SJCRH30 (cell line): ENCODE data around the gene ZNF586. TPM values are rescaled to one million over a fixed set of nuclear protein-coding genes. Genes with fewer than 3 reads are reported as not detected.
"Not testable (repeated sequence)": the region's sequence is repeated elsewhere in the genome, so short reads cannot be mapped to it uniquely, and the experiment has no call there.

Experiments used
- DNase-seq, 2 experiments: peaks; one replicate each; pipeline ENCODE4 v3.0.0-alpha.2; 2015 to 2020
- H3K27ac ChIP-seq: fragments of 250-450 bp; sonication (Bioruptor Pico); 2 replicates; pipeline ENCODE4 v1.5.1; 2020; ENCODE audit warnings: mild to moderate bottlenecking, moderate library complexity
- H3K27me3 ChIP-seq: fragments of 250-450 bp; sonication (Bioruptor Pico); 2 replicates; pipeline ENCODE4 v1.5.1; 2020; ENCODE audit warnings: mild to moderate bottlenecking, moderate library complexity
- H3K36me3 ChIP-seq: fragments of 250-450 bp; sonication (Bioruptor Pico); 2 replicates; pipeline ENCODE4 v1.5.1; 2020; ENCODE audit warnings: mild to moderate bottlenecking, moderate library complexity
- H3K4me1 ChIP-seq: fragments of 250-450 bp; sonication (Bioruptor Pico); 2 replicates; pipeline ENCODE4 v1.5.1; 2020; ENCODE audit warnings: mild to moderate bottlenecking, moderate library complexity
- H3K4me3 ChIP-seq: fragments of 250-450 bp; sonication (Bioruptor Pico); 2 replicates; pipeline ENCODE4 v1.5.1; 2020; ENCODE audit warnings: mild to moderate bottlenecking, moderate library complexity
- H3K9me3 ChIP-seq: fragments of 250-450 bp; sonication (Bioruptor Pico); replicated peaks from 2 replicates; pipeline ENCODE4 v1.5.1; 2020; ENCODE audit warnings: mild to moderate bottlenecking, moderate library complexity
- total RNA-seq: library from RNA; depleted of rRNA; stranded (reverse); fragments of >200 nt; shearing (Covaris generic); gene quantifications from 2 replicates; pipeline ENCODE4 v1.2.3, GENCODE V29; 2014

The ZNF586 gene
- total RNA-seq, 1 experiment from 2014 or later, result 14.6 TPM

GRCh38 chr19:57812226-57812625 is 42.8 kb downstream of the ZNF586 start:
- DNase-seq, result no peak

GRCh38 chr19:57812975-57813820 is 43.7 kb downstream of the ZNF586 start:
- H3K4me1 ChIP-seq, DNase-seq, H3K27ac ChIP-seq, H3K27me3 ChIP-seq, H3K9me3 ChIP-seq, H3K4me3 ChIP-seq: not testable (repeated sequence)
- peaks cover 12% of the 10 kb centered on the region for H3K36me3 ChIP-seq

More at GRCh38 chr19:57812226-57812625, 42.8 kb downstream of the ZNF586 start:
- H3K4me3 ChIP-seq, result no peak overlapping the region
- H3K27me3 ChIP-seq, result no peaks in the 10 kb centered on the region
- H3K36me3 ChIP-seq, result peaks cover 17% of the 10 kb centered on the region
- H3K4me1 ChIP-seq, result no peaks in the 10 kb centered on the region
- no peak overlapping the region for H3K27ac ChIP-seq
- H3K9me3 ChIP-seq, result no peaks in the 10 kb centered on the region

- Histone ChIP-seq H3K36me3 (peaks cover 9% of the 10 kb centered on the region; the same call in 1 of the 2 replicates), H3K4me3 (peak overlapping the region; percentile 73), H3K27me3 (no peaks in the 10 kb centered on the region), H3K9me3 (no peaks in the 10 kb centered on the region), H3K4me1 (no peaks in the 10 kb centered on the region), H3K27ac (no peak overlapping the region)
- DNase-seq, result no peak
Observed at GRCh38 chr19:57813919-57814504, 44.5 kb downstream of the ZNF586 start.

- Histone ChIP-seq H3K27ac (no peak within 1 kb of the TSS; the same call in 1 of the 2 replicates), H3K4me3 (peak within 1 kb of the TSS; percentile 73), H3K27me3 (no peaks in the 10 kb centered on the region), H3K9me3 (no peaks in the 10 kb centered on the region), H3K36me3 (peaks cover 4% of the 10 kb centered on the region; the same call in 1 of the 2 replicates), H3K4me1 (no peaks in the 10 kb centered on the region)
- DNase-seq, result peak; percentile 85 to 94
Observed at GRCh38 chr19:57814505-57815246, 45.2 kb downstream of the ZNF586 start, which contains the start of gene ZNF552. TSS of gene ZNF552 (minus strand) at chr19:57814913. CDS start at chr19:57814743, 170 bp downstream.

GRCh38 chr19:57815247-57816075 is 46.0 kb downstream of the ZNF586 start:
- Histone ChIP-seq H3K4me3 (peak overlapping the region; percentile 73), H3K27me3 (no peaks in the 10 kb centered on the region), H3K4me1 (no peaks in the 10 kb centered on the region), H3K36me3 (no peaks in the 10 kb centered on the region), H3K27ac (no peak overlapping the region; the same call in 1 of the 2 replicates), H3K9me3 (no peaks in the 10 kb centered on the region)
- DNase-seq, result no peak

- H3K27ac ChIP-seq, result no peak overlapping the region
- H3K4me3 ChIP-seq, result no peak overlapping the region
Observed at GRCh38 chr19:57816652-57817051, 47.2 kb downstream of the ZNF586 start.

GRCh38 chr19:57817976-57818375 is 48.5 kb downstream of the ZNF586 start:
- no peaks in the 10 kb centered on the region for H3K27me3 ChIP-seq
- no peak overlapping the region for H3K27ac ChIP-seq
- H3K4me3 ChIP-seq, result no peak overlapping the region

More at GRCh38 chr19:57816652-57817051, 47.2 kb downstream of the ZNF586 start:
- Histone ChIP-seq H3K9me3 (no peaks in the 10 kb centered on the region), H3K27me3 (no peaks in the 10 kb centered on the region), H3K4me1 (no peaks in the 10 kb centered on the region), H3K36me3 (peaks cover 2% of the 10 kb centered on the region; the same call in 1 of the 2 replicates)
- DNase-seq, result no peak

GRCh38 chr19:57818378-57818777 is 48.9 kb downstream of the ZNF586 start:
- H3K27ac ChIP-seq, result no peak overlapping the region
- peak overlapping the region; percentile 97; the same call in 1 of the 2 replicates for H3K4me3 ChIP-seq
- no peaks in the 10 kb centered on the region for H3K27me3 ChIP-seq
- H3K9me3 ChIP-seq, result no peaks in the 10 kb centered on the region
- no peak for DNase-seq
- peaks cover 12% of the 10 kb centered on the region for H3K36me3 ChIP-seq
- H3K4me1 ChIP-seq, result no peaks in the 10 kb centered on the region

More at GRCh38 chr19:57817976-57818375, 48.5 kb downstream of the ZNF586 start:
- Histone ChIP-seq H3K9me3 (no peaks in the 10 kb centered on the region), H3K4me1 (no peaks in the 10 kb centered on the region), H3K36me3 (peaks cover 12% of the 10 kb centered on the region)
- no peak for DNase-seq

- Histone ChIP-seq H3K4me1 (no peaks in the 10 kb centered on the region), H3K27me3 (no peaks in the 10 kb centered on the region), H3K36me3 (peaks cover 14% of the 10 kb centered on the region), H3K4me3 (peak overlapping the region; percentile 97), H3K9me3 (no peaks in the 10 kb centered on the region), H3K27ac (peak overlapping the region; percentile 78)
- DNase-seq, result peak; percentile 85 to 94
Observed at GRCh38 chr19:57819475-57820148, 50.1 kb downstream of the ZNF586 start.

- Histone ChIP-seq H3K27ac (no peak overlapping the region), H3K27me3 (no peaks in the 10 kb centered on the region), H3K36me3 (peaks cover 17% of the 10 kb centered on the region), H3K4me3 (peak overlapping the region; percentile 97), H3K9me3 (no peaks in the 10 kb centered on the region), H3K4me1 (no peaks in the 10 kb centered on the region)
- no peak for DNase-seq
Observed at GRCh38 chr19:57820599-57820998, 51.1 kb downstream of the ZNF586 start.

- DNase-seq, H3K4me3 ChIP-seq, H3K4me1 ChIP-seq, H3K27me3 ChIP-seq, H3K9me3 ChIP-seq, H3K27ac ChIP-seq: not testable (repeated sequence)
- peaks cover 20% of the 10 kb centered on the region for H3K36me3 ChIP-seq
Observed at GRCh38 chr19:57821095-57821494, 51.6 kb downstream of the ZNF586 start.

- H3K4me1 ChIP-seq, H3K27ac ChIP-seq, H3K4me3 ChIP-seq, DNase-seq, H3K9me3 ChIP-seq, H3K27me3 ChIP-seq: not testable (repeated sequence)
- H3K36me3 ChIP-seq, result peaks cover 23% of the 10 kb centered on the region
Observed at GRCh38 chr19:57821501-57821900, 52.0 kb downstream of the ZNF586 start.

GRCh38 chr19:57823155-57823554 is 53.7 kb downstream of the ZNF586 start:
- not testable (repeated sequence) for DNase-seq, H3K27me3 ChIP-seq
- H3K36me3 ChIP-seq, result peaks cover 32% of the 10 kb centered on the region

More at GRCh38 chr19:57823155-57823554, 53.7 kb downstream of the ZNF586 start:
- H3K4me3 ChIP-seq, H3K4me1 ChIP-seq, H3K27ac ChIP-seq, H3K9me3 ChIP-seq: not testable (repeated sequence)
